Measurements from ENCODE around the gene FOXC1. TPM values are rescaled to one million over a fixed set of nuclear protein-coding genes. Genes with fewer than 3 reads are reported as not detected.

The FOXC1 gene
- total and polyA plus RNA-seq, 2 experiments from 2014 or later: 0.60 to 1.1 TPM

- Histone ChIP-seq H3K4me3 (no peak overlapping the region), H3K9me3 (ENCODE audit: low read depth) (no peaks in the 10 kb centered on the region), H3K27ac (no peak overlapping the region), H3K36me3 (replicated peaks; ENCODE audit: insufficient read depth, low read depth) (no peaks in the 10 kb centered on the region), H3K79me2 (no peaks in the 10 kb centered on the region), H3K4me2 (no peak overlapping the region), H3K9me2 (replicated peaks; ENCODE audit: insufficient read depth) (no peaks in the 10 kb centered on the region), H3K27me3 (peaks cover 43% of the 10 kb centered on the region), H4K20me1 (ENCODE audit: insufficient read depth, poor library complexity, severe bottlenecking) (no peaks in the 10 kb centered on the region), H3K4me1 (ENCODE audit: insufficient read depth) (peaks cover 12% of the 10 kb centered on the region), H2AFZ (no peak overlapping the region)
- no peak for DNase-seq (ENCODE audit: low spot score)
- no peak for TF ChIP-seq EZH2phosphoT487 (IDR thresholded peaks at IDR 0.05; ENCODE audit: low read depth, severe bottlenecking, unreplicated experiment)
- no peak for TF ChIP-seq CTCF (IDR thresholded peaks at IDR 0.05; ENCODE audit: poor library complexity)
- TF ChIP-seq EZH2 (IDR thresholded peaks at IDR 0.05; ENCODE audit: borderline replicate concordance): no peak
- WGBS (ENCODE audit: low lambda C conversion rate, missing lambda C conversion rate): 65% methylated on average over 3 of the region's 3 CpGs
These were observed 9.5 kb upstream of the FOXC1 start for GRCh38 chr6:1600063-1600763.

DNA sequence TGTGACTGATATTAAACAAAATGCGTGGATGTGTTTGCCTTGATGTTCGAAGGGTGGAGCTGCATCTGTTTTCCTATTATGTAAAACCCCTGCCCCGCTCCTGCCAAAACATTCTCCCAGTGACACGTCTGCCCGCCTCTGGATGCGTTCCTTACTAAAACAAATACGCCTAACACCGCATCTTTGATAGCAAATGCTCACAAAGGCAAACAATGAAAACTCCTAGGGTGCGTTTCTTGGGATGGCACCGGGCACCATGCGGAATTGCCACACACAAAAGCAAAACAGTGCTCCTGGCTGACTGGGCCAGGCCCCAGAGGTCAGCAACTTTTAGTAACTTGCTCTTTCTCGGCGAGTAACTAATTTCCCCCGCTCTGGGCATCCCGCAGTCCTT lies 9.0 kb upstream of the FOXC1 start:
- Histone ChIP-seq H3K36me3 (replicated peaks; ENCODE audit: insufficient read depth, low read depth) (no peaks in the 10 kb centered on the region), H3K9me2 (replicated peaks; ENCODE audit: insufficient read depth) (no peaks in the 10 kb centered on the region), H3K4me3 (no peak overlapping the region), H3K9me3 (ENCODE audit: low read depth) (no peaks in the 10 kb centered on the region), H3K4me1 (ENCODE audit: insufficient read depth) (peaks cover 12% of the 10 kb centered on the region), H3K4me2 (no peak overlapping the region), H3K79me2 (no peaks in the 10 kb centered on the region), H3K27ac (no peak overlapping the region), H3K27me3 (peaks cover 49% of the 10 kb centered on the region), H4K20me1 (ENCODE audit: insufficient read depth, poor library complexity, severe bottlenecking) (no peaks in the 10 kb centered on the region), H2AFZ (no peak overlapping the region)
- DNase-seq (ENCODE audit: low spot score): no peak
- TF ChIP-seq CTCF (IDR thresholded peaks at IDR 0.05; ENCODE audit: poor library complexity) (no peak), EZH2 (IDR thresholded peaks at IDR 0.05; ENCODE audit: borderline replicate concordance) (no peak), EZH2phosphoT487 (IDR thresholded peaks at IDR 0.05; ENCODE audit: low read depth, severe bottlenecking, unreplicated experiment) (no peak)
- WGBS (ENCODE audit: low lambda C conversion rate, missing lambda C conversion rate): 70% methylated on average over 15 of the region's 15 CpGs

DNA sequence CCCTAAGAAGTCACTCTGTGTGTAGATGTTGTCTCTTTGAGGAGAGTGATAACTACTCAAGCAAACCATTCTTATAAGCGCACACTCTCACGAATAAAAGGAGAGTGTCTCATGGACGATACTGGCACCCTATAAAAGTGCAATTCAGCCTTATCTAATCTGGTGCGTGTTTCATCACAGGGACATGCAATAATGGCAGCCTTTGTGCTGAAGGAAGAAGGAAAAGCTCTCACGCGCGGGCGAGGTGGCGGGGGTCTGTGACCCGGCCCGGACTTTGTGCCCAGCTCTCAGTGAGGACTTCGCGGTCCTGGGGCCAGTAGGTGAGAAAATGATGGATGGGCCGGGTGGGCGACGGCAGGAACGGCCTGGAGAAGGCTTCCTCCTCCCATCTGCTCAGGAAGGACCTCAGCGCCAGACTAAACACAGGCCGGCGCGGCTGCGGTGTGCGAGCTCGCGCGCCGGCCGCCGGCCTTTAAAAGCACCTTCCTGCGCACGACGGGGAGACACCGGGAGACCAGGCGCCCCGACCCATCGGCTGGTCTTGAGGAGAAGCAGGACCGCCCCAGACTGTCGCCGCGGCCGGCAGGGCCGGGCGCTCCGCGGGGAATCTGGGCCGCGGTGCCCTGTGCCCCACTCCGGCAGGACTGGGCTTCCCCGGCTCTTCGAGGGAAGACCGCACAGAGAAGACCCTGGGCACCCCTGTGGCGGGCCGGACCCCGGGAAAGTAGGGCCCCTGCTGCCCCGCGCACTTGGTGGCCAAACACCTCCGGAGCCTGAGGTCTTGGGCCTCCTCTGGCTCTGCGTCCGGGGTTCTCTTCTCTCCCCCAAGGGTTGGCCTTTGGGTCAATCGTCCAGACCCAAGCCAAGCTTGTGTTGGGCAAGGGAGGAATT lies 8.3 kb upstream of the FOXC1 start:
- no peak overlapping the region for H2AFZ ChIP-seq
- 91% methylated on average over 49 of the region's 60 CpGs for WGBS (ENCODE audit: low lambda C conversion rate, missing lambda C conversion rate)
- no peaks in the 10 kb centered on the region for H4K20me1 ChIP-seq (ENCODE audit: insufficient read depth, poor library complexity, severe bottlenecking)
- no peak overlapping the region for H3K4me3 ChIP-seq
- H3K27ac ChIP-seq: no peak overlapping the region
- peaks cover 55% of the 10 kb centered on the region for H3K27me3 ChIP-seq
- H3K9me2 ChIP-seq (replicated peaks; ENCODE audit: insufficient read depth): no peaks in the 10 kb centered on the region
- no peak for DNase-seq (ENCODE audit: low spot score)
- TF ChIP-seq EZH2 (IDR thresholded peaks at IDR 0.05; ENCODE audit: borderline replicate concordance) (no peak), EZH2phosphoT487 (IDR thresholded peaks at IDR 0.05; ENCODE audit: low read depth, severe bottlenecking, unreplicated experiment) (no peak), CTCF (IDR thresholded peaks at IDR 0.05; ENCODE audit: poor library complexity) (no peak)
- no peaks in the 10 kb centered on the region for H3K36me3 ChIP-seq (replicated peaks; ENCODE audit: insufficient read depth, low read depth)
- no peak overlapping the region for H3K4me2 ChIP-seq
- H3K79me2 ChIP-seq: no peaks in the 10 kb centered on the region
- H3K4me1 ChIP-seq (ENCODE audit: insufficient read depth): peaks cover 12% of the 10 kb centered on the region
- no peaks in the 10 kb centered on the region for H3K9me3 ChIP-seq (ENCODE audit: low read depth)

Data from hepatocyte (in vitro differentiated cells).